ENCODE measurements around the gene PDE4C. TPM values are rescaled to one million over a fixed set of nuclear protein-coding genes. Genes with fewer than 3 reads are reported as not detected.
A peak's percentile ranks its signal among the peaks of the same experiment; 100 is the strongest.

Gene PDE4C
- total and polyA plus RNA-seq, 9 of the 15 experiments (the other 6 are each of a cell fraction or from before 2014, with no cell fraction given): 0.04 to 0.91 (median 0.20) TPM; not detected in 1

DNA sequence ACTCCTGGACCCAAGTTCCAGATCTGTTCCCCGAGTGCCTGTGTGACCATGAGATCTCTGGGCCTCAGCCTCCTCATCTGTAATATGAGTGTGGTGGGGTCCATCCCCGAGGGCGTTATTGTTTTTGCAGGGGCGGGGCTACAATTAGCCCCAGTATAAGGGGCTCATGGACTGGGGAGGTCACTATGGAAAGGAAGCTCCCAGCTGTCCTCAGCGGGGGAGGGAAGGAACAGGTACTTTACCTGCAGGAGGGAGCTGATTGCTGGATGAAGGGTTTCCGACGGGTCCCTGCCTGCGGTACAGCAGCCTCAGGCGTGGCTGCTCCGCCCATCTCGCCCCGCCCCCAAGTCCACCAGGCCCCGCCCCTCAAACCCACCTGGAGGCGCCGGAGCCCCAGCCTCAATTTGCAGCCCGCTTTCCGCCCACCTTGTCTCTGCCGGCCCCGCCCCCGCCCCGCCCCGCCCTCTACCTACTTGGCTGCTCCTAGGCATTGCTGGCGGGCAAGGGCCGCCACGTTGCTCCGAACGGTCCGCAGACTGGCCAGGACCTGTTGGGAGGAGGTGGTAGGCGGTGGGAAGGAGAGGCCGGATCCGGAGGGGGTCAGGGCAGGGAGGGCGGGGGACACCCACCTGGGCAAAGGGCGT lies 5.5 kb downstream of the PDE4C start:
- H3K27me3 ChIP-seq (ENCODE audit: control insufficient read depth in 2 of 2, insufficient read depth in 2 of 2, low read length in 2 of 2): no peaks in the 10 kb centered on the region
- no peak overlapping the region; the same call in 1 of the 2 replicates for H3K4me3 ChIP-seq
- H3K36me3 ChIP-seq (ENCODE audit: control insufficient read depth, insufficient read depth, low read length): no peaks in the 10 kb centered on the region
- intact Hi-C loops (cut with micrococcal nuclease) (no loop called here), in situ Hi-C loops (cut with MboI) (no loop called here)
- H3K9me1 ChIP-seq (ENCODE audit: control insufficient read depth, insufficient read depth, low read length): no peaks in the 10 kb centered on the region
- H3K4me1 ChIP-seq (replicated peaks in 1 of 2; ENCODE audit: control insufficient read depth in 2 of 2, insufficient read depth in 2 of 2, low read length in 2 of 2): peaks cover 23 to 59% of the 10 kb centered on the region in 2 experiments; a peak in 4 of 5 replicates
- H2AFZ ChIP-seq (ENCODE audit: low read depth, low read length): peak overlapping the region; percentile 40; the same call in 1 of the 2 replicates
- ATAC-seq (no peak), FAIRE-seq (no peak), DNase-seq (ENCODE audit: extremely low read depth in 1 of 4, low spot score in 3 of 4) (peak; percentile 45 to 84 (median 72))
- CTCF ChIA-PET (ENCODE audit: low intra/inter-chr PET ratio): interaction anchor here (0.6 kb wide), 1 partner anchor 72 kb away, joined by 3 read pairs; no protein-coding TSS in a partner anchor
- peak overlapping the region in 1 of 2 experiments; percentile 32; a peak in 1 of 4 replicates for H3K9ac ChIP-seq (ENCODE audit: insufficient read depth in 1 of 2, low read depth in 2 of 2, low read length in 2 of 2)
- no peaks in the 10 kb centered on the region for H3K79me2 ChIP-seq (ENCODE audit: control insufficient read depth, insufficient read depth, low read length)
- TF ChIP-seq, protein P1, sequence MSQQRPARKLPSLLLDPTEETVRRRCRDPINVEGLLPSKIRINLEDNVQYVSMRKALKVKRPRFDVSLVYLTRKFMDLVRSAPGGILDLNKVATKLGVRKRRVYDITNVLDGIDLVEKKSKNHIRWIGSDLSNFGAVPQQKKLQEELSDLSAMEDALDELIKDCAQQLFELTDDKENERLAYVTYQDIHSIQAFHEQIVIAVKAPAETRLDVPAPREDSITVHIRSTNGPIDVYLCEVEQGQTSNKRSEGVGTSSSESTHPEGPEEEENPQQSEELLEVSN (IDR thresholded peaks at IDR 0.05; ENCODE audit: borderline replicate concordance in 1 of 2, extremely low read depth in 1 of 2, insufficient read depth in 1 of 2, insufficient read length in 1 of 2, low read depth in 1 of 2, low read length in 1 of 2, poor library complexity in 1 of 2, severe bottlenecking in 1 of 2): peak in 1 of 2 experiments; percentile 21
- TF ChIP-seq, protein P2, sequence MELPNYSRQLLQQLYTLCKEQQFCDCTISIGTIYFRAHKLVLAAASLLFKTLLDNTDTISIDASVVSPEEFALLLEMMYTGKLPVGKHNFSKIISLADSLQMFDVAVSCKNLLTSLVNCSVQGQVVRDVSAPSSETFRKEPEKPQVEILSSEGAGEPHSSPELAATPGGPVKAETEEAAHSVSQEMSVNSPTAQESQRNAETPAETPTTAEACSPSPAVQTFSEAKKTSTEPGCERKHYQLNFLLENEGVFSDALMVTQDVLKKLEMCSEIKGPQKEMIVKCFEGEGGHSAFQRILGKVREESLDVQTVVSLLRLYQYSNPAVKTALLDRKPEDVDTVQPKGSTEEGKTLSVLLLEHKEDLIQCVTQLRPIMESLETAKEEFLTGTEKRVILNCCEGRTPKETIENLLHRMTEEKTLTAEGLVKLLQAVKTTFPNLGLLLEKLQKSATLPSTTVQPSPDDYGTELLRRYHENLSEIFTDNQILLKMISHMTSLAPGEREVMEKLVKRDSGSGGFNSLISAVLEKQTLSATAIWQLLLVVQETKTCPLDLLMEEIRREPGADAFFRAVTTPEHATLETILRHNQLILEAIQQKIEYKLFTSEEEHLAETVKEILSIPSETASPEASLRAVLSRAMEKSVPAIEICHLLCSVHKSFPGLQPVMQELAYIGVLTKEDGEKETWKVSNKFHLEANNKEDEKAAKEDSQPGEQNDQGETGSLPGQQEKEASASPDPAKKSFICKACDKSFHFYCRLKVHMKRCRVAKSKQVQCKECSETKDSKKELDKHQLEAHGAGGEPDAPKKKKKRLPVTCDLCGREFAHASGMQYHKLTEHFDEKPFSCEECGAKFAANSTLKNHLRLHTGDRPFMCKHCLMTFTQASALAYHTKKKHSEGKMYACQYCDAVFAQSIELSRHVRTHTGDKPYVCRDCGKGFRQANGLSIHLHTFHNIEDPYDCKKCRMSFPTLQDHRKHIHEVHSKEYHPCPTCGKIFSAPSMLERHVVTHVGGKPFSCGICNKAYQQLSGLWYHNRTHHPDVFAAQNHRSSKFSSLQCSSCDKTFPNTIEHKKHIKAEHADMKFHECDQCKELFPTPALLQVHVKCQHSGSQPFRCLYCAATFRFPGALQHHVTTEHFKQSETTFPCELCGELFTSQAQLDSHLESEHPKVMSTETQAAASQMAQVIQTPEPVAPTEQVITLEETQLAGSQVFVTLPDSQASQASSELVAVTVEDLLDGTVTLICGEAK (IDR thresholded peaks at IDR 0.05): no peak
- TF ChIP-seq, protein P2 (CRISPR knock-in tag; IDR thresholded peaks at IDR 0.05): no peak
- no peak for TF ChIP-seq SOX6 (IDR thresholded peaks at IDR 0.05)
- TF ChIP-seq FOXA3 (CRISPR knock-in tag; conservative IDR thresholded peaks at IDR 0.05 in 1 of 2, IDR thresholded peaks at IDR 0.05 in 1 of 2): no peak
- no peak for TF ChIP-seq PTRF (tag; IDR thresholded peaks at IDR 0.05)
- TF ChIP-seq, protein P3, sequence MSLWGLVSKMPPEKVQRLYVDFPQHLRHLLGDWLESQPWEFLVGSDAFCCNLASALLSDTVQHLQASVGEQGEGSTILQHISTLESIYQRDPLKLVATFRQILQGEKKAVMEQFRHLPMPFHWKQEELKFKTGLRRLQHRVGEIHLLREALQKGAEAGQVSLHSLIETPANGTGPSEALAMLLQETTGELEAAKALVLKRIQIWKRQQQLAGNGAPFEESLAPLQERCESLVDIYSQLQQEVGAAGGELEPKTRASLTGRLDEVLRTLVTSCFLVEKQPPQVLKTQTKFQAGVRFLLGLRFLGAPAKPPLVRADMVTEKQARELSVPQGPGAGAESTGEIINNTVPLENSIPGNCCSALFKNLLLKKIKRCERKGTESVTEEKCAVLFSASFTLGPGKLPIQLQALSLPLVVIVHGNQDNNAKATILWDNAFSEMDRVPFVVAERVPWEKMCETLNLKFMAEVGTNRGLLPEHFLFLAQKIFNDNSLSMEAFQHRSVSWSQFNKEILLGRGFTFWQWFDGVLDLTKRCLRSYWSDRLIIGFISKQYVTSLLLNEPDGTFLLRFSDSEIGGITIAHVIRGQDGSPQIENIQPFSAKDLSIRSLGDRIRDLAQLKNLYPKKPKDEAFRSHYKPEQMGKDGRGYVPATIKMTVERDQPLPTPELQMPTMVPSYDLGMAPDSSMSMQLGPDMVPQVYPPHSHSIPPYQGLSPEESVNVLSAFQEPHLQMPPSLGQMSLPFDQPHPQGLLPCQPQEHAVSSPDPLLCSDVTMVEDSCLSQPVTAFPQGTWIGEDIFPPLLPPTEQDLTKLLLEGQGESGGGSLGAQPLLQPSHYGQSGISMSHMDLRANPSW (CRISPR knock-in tag; IDR thresholded peaks at IDR 0.05): no peak
- no peaks in the 10 kb centered on the region; the same call in 1 of the 2 replicates for H4K20me1 ChIP-seq (replicated peaks; ENCODE audit: control insufficient read depth, insufficient read depth, low read length)
- WGBS (ENCODE audit: insufficient coverage, low coverage, missing lambda C conversion rate): 14% methylated on average over 28 of the region's 33 CpGs
- POLR2A ChIA-PET: no interaction called here
- H3K9me3 ChIP-seq (replicated peaks; ENCODE audit: control insufficient read depth, insufficient read depth, low read depth, low read length): no peaks in the 10 kb centered on the region
- H3K27ac ChIP-seq (ENCODE audit: extremely low read depth, low read depth, low read length): no peak overlapping the region
- no TSS peak for BruUV-seq (replicated peaks)
- peak overlapping the region; percentile 67 for H3K4me2 ChIP-seq (ENCODE audit: insufficient read depth, low read length)
